ENCODE data around the gene NR2F1.
A peak's percentile ranks its signal among the peaks of the same experiment; 100 is the strongest.

Gene NR2F1

DNA sequence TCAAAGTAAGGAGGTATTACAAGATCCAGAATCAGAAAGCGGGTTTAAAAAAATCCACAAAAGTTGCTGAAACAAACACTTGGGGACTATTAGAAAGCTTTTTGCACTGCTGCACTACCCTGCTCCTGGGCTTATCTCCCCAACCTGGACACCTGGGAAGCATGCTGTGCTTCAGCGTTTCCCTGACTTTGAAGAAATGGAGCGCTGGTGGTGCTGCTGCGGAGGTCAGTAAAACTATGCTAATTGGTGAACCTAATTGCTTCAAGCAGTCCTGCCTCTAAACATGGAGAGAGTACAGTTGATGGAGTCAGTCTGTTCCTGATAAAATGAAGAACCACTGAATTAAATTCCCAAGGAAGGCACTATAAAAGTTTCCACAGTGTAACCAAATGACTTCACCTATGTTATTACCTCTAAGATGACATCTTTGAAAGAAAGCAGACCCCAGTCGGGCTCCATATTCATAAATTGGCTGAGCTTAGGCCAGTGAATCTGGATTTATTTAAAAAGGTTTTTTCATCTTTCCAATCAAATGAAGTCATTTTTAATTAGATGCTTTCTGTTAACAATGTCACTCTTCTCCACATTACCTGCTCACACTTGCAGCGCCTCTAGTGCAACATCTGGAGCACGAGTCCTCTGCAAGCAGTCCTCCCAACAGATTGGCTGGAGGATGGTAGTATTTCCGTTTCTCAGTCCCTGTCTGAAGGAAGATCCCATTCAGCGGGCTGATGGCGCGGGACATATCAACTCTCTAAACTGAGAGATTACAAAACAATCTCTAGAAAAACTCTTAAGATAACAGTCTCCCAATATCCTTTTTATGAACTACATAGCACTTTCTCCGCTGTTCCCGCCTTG is 13.5 kb upstream of the NR2F1 start:
- H3K27ac ChIP-seq (ENCODE audit: insufficient read depth in 1 of 2, low read depth in 1 of 2, low read length in 2 of 2, poor library complexity in 1 of 2, severe bottlenecking in 2 of 2), result no peak overlapping the region
- H3K4me3 ChIP-seq (ENCODE audit: control insufficient read depth in 1 of 7, extremely low read depth in 1 of 7, insufficient read depth in 4 of 7, low read depth in 2 of 7, low read length in 6 of 7), result no peak overlapping the region
- no peak for DNase-seq
- H3K9me3 ChIP-seq (ENCODE audit: control extremely low read depth in 1 of 5, control insufficient read depth in 4 of 5, insufficient read depth in 2 of 5, low read depth in 1 of 5, low read length in 4 of 5), result peaks cover 0 to 7% (median 0%) of the 10 kb centered on the region in 5 experiments
- 17% methylated on average over 13 of the region's 13 CpGs for WGBS (ENCODE audit: insufficient coverage)
- CTCF ChIA-PET, result no interaction called here
- H3K36me3 ChIP-seq (ENCODE audit: control insufficient read depth in 4 of 4, insufficient read depth in 4 of 4, low read length in 3 of 4), result no peaks in the 10 kb centered on the region
- peaks cover 48 to 86% (median 52%) of the 10 kb centered on the region in 5 experiments for H3K27me3 ChIP-seq (replicated peaks in 2 of 5; ENCODE audit: control insufficient read depth in 4 of 5, insufficient read depth in 5 of 5, low read length in 4 of 5)
- H3K4me1 ChIP-seq (ENCODE audit: control extremely low read depth in 1 of 4, control insufficient read depth in 4 of 4, insufficient read depth in 4 of 4, low read length in 3 of 4), result peaks cover 0 to 28% (median 19%) of the 10 kb centered on the region in 4 experiments
- POLR2A ChIA-PET, result no interaction called here

DNA sequence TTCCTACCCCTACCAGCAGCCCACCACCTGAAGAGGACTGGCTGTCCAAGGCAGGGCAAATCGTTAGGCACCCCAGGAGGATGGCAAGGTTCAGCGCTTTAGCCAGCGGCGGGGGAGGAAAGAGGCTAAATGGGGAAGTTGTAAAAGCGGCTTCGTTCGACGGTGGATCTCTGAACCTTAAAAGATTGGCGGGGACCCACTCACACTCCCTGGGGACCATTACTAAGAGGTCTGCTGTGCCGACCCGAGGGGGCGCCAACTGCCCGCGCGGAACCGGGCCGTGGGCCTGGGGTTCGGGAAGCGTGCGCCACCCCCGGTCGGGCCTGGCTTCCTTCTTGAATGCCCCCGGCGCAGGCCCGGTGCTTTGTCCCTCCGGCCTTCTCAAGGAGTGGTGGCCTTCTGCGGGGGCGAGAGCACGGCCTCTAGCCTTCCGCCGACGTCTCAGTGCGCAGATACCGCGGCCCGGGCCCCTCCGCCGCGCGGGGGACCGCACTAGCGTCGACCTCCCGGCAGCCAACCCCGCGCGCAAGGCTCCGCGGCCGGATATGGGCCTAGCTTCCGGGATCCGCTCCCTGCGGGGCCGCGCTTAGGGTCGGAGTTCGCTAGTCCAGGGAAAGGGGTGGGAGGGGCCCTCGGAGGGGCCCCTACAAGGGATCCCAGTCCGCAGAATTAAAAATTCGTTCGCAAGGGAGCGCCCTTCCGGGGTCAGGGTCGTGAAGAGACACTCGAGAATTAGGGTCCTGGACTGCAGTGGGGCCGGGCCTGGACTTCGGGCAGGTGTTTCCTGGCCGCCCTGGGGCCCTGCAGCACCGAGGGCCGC is 12.5 kb upstream of the NR2F1 start:
- 2% methylated on average over 57 of the region's 70 CpGs for WGBS (ENCODE audit: insufficient coverage)
- Histone ChIP-seq H3K4me1 (ENCODE audit: control extremely low read depth in 1 of 4, control insufficient read depth in 4 of 4, insufficient read depth in 4 of 4, low read length in 3 of 4) (peaks cover 0 to 28% (median 19%) of the 10 kb centered on the region in 4 experiments), H3K27me3 (replicated peaks in 2 of 5; ENCODE audit: control insufficient read depth in 4 of 5, insufficient read depth in 5 of 5, low read length in 4 of 5) (peaks cover 50 to 92% (median 59%) of the 10 kb centered on the region in 5 experiments), H3K4me3 (ENCODE audit: control insufficient read depth in 1 of 7, extremely low read depth in 1 of 7, insufficient read depth in 4 of 7, low read depth in 2 of 7, low read length in 6 of 7) (peak overlapping the region in 3 of 7 experiments; percentile 37 to 50 (median 38)), H3K27ac (ENCODE audit: insufficient read depth in 1 of 2, low read depth in 1 of 2, low read length in 2 of 2, poor library complexity in 1 of 2, severe bottlenecking in 2 of 2) (no peak overlapping the region), H3K9me3 (ENCODE audit: control extremely low read depth in 1 of 5, control insufficient read depth in 4 of 5, insufficient read depth in 2 of 5, low read depth in 1 of 5, low read length in 4 of 5) (peaks cover 0 to 7% (median 0%) of the 10 kb centered on the region in 5 experiments), H3K36me3 (ENCODE audit: control insufficient read depth in 4 of 4, insufficient read depth in 4 of 4, low read length in 3 of 4) (no peaks in the 10 kb centered on the region)
- POLR2A ChIA-PET, result no interaction called here
- CTCF ChIA-PET, result interaction anchor here (1.6 kb wide), 1 partner anchor 52 kb away, joined by 4 read pairs; no protein-coding TSS in a partner anchor
- DNase-seq, result peak in 2 of 3 donors; percentile 73 to 77

DNA sequence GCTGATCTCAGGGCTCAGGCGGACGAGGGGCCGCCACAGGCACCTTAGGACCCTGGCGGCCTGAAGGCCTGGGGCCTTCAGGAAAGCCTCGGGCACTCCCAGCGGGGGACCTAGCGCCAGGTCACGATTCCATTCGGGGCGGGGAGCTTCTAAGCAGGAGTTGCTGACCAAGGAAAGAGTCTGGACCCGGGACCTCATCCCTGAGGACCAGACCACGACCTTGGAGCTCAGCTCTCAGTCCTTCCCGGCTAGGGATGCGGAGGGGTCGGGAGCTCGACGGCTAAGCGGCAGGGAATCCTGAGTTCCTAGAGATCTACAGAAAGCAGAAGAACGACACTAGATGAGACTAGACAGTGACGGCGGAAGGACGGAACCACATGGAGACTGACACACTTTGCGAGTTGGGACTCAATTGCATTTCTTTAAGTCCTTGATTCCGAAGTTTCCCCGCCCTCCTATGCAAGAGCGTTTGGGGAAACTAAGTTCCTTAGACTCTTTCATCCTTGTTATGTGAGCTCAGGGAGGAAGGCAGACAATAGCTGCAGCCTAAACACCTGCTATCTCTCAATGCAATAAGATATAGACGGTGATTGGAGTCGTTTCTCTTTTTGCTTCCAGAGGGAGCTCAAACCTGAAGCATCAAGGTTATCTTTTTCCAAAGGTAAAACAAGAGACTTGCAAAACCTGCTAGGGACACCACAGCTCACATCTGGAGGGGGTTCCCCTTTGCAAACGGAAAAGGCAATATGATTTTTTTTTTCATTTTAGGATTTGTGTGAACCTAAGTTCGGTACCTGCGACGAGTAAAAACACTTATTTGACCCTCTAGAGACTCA is 11.7 kb upstream of the NR2F1 start:
- H3K27me3 ChIP-seq (replicated peaks in 2 of 5; ENCODE audit: control insufficient read depth in 4 of 5, insufficient read depth in 5 of 5, low read length in 4 of 5), result peaks cover 55 to 96% (median 65%) of the 10 kb centered on the region in 5 experiments
- peak overlapping the region in 2 of 7 experiments; percentile 38 to 50 for H3K4me3 ChIP-seq (ENCODE audit: control insufficient read depth in 1 of 7, extremely low read depth in 1 of 7, insufficient read depth in 4 of 7, low read depth in 2 of 7, low read length in 6 of 7)
- 7% methylated on average over 29 of the region's 32 CpGs for WGBS (ENCODE audit: insufficient coverage)
- ChIA-PET CTCF (interaction anchor here (0.7 to 1.8 kb wide), 6 partner anchors 9 to 51 kb away, joined by 4 to 5 read pairs (median 4); partner anchors contain the start of gene NR2F1), POLR2A (no interaction called here)
- DNase-seq, result peak in 2 of 3 donors; percentile 19 to 26
- peaks cover 0 to 28% (median 19%) of the 10 kb centered on the region in 4 experiments for H3K4me1 ChIP-seq (ENCODE audit: control extremely low read depth in 1 of 4, control insufficient read depth in 4 of 4, insufficient read depth in 4 of 4, low read length in 3 of 4)
- peaks cover 0 to 7% (median 0%) of the 10 kb centered on the region in 5 experiments for H3K9me3 ChIP-seq (ENCODE audit: control extremely low read depth in 1 of 5, control insufficient read depth in 4 of 5, insufficient read depth in 2 of 5, low read depth in 1 of 5, low read length in 4 of 5)
- H3K27ac ChIP-seq (ENCODE audit: insufficient read depth in 1 of 2, low read depth in 1 of 2, low read length in 2 of 2, poor library complexity in 1 of 2, severe bottlenecking in 2 of 2), result no peak overlapping the region
- H3K36me3 ChIP-seq (ENCODE audit: control insufficient read depth in 4 of 4, insufficient read depth in 4 of 4, low read length in 3 of 4), result no peaks in the 10 kb centered on the region

DNA sequence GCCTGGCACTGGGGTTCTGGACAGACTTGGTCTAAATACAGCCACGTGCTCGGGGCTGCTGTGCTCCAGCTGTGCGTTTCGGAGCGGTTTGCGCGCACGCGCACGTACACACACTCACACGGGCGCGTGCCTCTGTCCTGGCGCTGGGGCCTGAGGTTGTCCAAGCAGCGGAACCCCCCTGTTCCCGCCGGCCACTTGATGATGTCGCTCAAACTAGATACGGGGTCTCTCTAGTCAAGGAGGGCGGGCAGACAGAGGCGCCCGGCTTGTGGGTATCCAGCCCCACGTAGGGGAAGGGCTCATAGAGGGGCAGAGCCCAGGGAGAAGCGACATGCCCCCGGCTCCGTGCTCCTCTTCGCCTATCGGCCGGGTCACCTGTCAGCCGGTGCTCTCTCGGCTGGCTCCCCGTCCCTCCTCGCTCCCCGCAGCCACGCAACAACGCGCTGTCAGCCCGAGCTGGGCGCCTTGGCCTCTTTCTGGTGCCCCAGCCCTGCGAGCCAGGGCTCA is 10.9 kb upstream of the NR2F1 start:
- 3% methylated on average over 35 of the region's 40 CpGs for WGBS (ENCODE audit: insufficient coverage)
- CTCF ChIA-PET, result interaction anchor here (0.7 to 1.8 kb wide), 6 partner anchors 10 to 50 kb away, joined by 3 to 5 read pairs (median 4); partner anchors contain the start of gene NR2F1
- Histone ChIP-seq H3K27ac (ENCODE audit: insufficient read depth in 1 of 2, low read depth in 1 of 2, low read length in 2 of 2, poor library complexity in 1 of 2, severe bottlenecking in 2 of 2) (no peak overlapping the region), H3K9me3 (ENCODE audit: control extremely low read depth in 1 of 5, control insufficient read depth in 4 of 5, insufficient read depth in 2 of 5, low read depth in 1 of 5, low read length in 4 of 5) (peaks cover 0 to 7% (median 0%) of the 10 kb centered on the region in 5 experiments), H3K27me3 (replicated peaks in 2 of 5; ENCODE audit: control insufficient read depth in 4 of 5, insufficient read depth in 5 of 5, low read length in 4 of 5) (peaks cover 53 to 99% (median 71%) of the 10 kb centered on the region in 5 experiments), H3K4me1 (ENCODE audit: control extremely low read depth in 1 of 4, control insufficient read depth in 4 of 4, insufficient read depth in 4 of 4, low read length in 3 of 4) (peaks cover 0 to 28% (median 19%) of the 10 kb centered on the region in 4 experiments), H3K36me3 (ENCODE audit: control insufficient read depth in 4 of 4, insufficient read depth in 4 of 4, low read length in 3 of 4) (no peaks in the 10 kb centered on the region), H3K4me3 (ENCODE audit: control insufficient read depth in 1 of 7, extremely low read depth in 1 of 7, insufficient read depth in 4 of 7, low read depth in 2 of 7, low read length in 6 of 7) (no peak overlapping the region)
- peak in 2 of 3 donors; percentile 13 to 21 for DNase-seq
- POLR2A ChIA-PET, result no interaction called here

DNA sequence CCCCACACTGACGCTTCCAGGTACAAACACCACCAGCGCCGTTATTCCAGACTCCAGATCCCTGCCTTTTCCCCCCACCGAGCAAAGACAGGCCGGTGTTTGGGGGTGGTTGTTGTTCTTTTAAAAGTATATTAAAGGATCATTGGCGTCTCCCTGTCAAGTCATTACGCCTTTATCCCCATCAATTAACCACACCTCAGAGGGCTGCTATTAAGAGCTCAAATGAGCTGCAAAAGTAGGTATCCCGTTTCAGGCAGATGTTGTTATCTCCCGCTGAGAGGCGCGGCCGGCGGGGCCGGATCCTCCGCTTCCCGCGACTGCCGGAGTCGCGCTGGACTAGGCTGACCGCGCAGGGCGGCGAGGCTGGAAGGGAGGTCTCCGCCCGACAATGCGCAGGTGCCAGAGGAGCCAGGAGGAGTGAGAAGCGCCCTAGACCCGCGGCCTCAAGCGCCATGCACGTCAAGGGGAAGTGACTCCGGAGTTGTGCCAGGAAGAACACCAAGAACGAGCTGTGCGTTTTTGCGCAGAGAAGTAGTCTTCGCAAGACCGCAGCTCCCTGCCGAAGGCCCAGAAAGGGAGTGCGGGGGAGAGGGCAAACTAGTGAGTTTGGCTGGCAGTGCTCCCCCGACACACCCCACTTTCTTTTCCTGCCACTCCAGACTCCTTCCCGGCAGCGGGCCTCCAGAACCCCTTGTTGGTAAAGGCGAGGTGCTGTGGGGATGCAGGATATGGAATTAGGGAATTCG is 10.2 kb upstream of the NR2F1 start:
- Histone ChIP-seq H3K36me3 (ENCODE audit: control insufficient read depth in 4 of 4, insufficient read depth in 4 of 4, low read length in 3 of 4) (no peaks in the 10 kb centered on the region), H3K27ac (ENCODE audit: insufficient read depth in 1 of 2, low read depth in 1 of 2, low read length in 2 of 2, poor library complexity in 1 of 2, severe bottlenecking in 2 of 2) (no peak overlapping the region), H3K4me1 (ENCODE audit: control extremely low read depth in 1 of 4, control insufficient read depth in 4 of 4, insufficient read depth in 4 of 4, low read length in 3 of 4) (peaks cover 0 to 28% (median 19%) of the 10 kb centered on the region in 4 experiments), H3K4me3 (ENCODE audit: control insufficient read depth in 1 of 7, extremely low read depth in 1 of 7, insufficient read depth in 4 of 7, low read depth in 2 of 7, low read length in 6 of 7) (peak overlapping the region in 1 of 7 experiments; percentile 39), H3K27me3 (replicated peaks in 2 of 5; ENCODE audit: control insufficient read depth in 4 of 5, insufficient read depth in 5 of 5, low read length in 4 of 5) (peaks cover 53 to 99% (median 73%) of the 10 kb centered on the region in 5 experiments), H3K9me3 (ENCODE audit: control extremely low read depth in 1 of 5, control insufficient read depth in 4 of 5, insufficient read depth in 2 of 5, low read depth in 1 of 5, low read length in 4 of 5) (peaks cover 0 to 7% (median 0%) of the 10 kb centered on the region in 5 experiments)
- DNase-seq, result peak in 2 of 3 donors; percentile 81 to 86
- 1% methylated on average over 30 of the region's 45 CpGs for WGBS (ENCODE audit: insufficient coverage)
- POLR2A ChIA-PET, result no interaction called here
- CTCF ChIA-PET, result interaction anchor here (1.1 to 2.5 kb wide), 6 partner anchors 14 to 34 kb away, joined by 3 to 7 read pairs (median 4); no protein-coding TSS in a partner anchor
